Measurements from ENCODE around the gene SMAD4. TPM values are rescaled to one million over a fixed set of nuclear protein-coding genes. Genes with fewer than 3 reads are reported as not detected.

Gene SMAD4
- polyA plus RNA-seq, 1 donor (not counting 4 experiments of a cell fraction or from before 2014, with no cell fraction given), result 68.2 TPM

DNA sequence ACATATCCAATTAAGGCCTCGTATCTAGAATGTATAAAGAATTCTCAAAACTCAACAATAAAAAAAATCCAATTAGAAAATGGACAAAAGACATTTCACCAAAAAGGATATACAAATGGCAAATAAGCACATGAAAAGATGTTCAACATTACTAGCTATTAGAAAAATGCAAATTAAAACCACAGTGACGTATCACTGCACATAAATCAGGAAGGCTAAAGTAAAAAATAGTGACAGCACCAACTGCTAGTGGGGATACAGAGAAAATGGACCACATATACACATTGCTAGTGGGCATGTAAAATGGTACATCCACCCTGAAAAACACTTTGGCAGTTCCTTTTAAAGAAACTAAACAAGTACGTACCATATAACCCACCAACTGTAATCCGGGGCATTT lies 59.7 kb downstream of the SMAD4 start:
- Histone ChIP-seq H3K27ac (ENCODE audit: control insufficient read depth, insufficient read depth, low read length) (no peak overlapping the region), H3K9ac (ENCODE audit: control insufficient read depth, extremely low read depth, insufficient read depth, low read length) (no peak overlapping the region), H4K20me1 (ENCODE audit: control insufficient read depth, extremely low read depth, insufficient read depth, low read length) (no peaks in the 10 kb centered on the region), H3K27me3 (ENCODE audit: control insufficient read depth, extremely low read depth, insufficient read depth, low read length) (no peaks in the 10 kb centered on the region), H3K4me1 (ENCODE audit: control insufficient read depth, extremely low read depth, insufficient read depth, low read length) (no peaks in the 10 kb centered on the region), H3K9me1 (ENCODE audit: control insufficient read depth, extremely low read depth, insufficient read depth, low read length) (no peaks in the 10 kb centered on the region), H3K9me3 (ENCODE audit: control insufficient read depth, low read depth, low read length) (no peaks in the 10 kb centered on the region), H3K36me3 (ENCODE audit: control insufficient read depth in 2 of 2, extremely low read depth in 1 of 2, insufficient read depth in 2 of 2, low read length in 2 of 2) (peaks cover 1% of the 10 kb centered on the region in 2 experiments), H2AFZ (ENCODE audit: control insufficient read depth, low read length) (no peak overlapping the region), H3K4me3 (ENCODE audit: control insufficient read depth in 2 of 3, extremely low read depth in 1 of 3, insufficient read depth in 2 of 3, low read depth in 1 of 3, low read length in 3 of 3) (no peak overlapping the region), H3K4me2 (ENCODE audit: control insufficient read depth, extremely low read depth, insufficient read depth, low read depth, low read length) (no peak overlapping the region), H3K79me2 (ENCODE audit: control insufficient read depth, insufficient read depth, low read length) (no peaks in the 10 kb centered on the region)
- no peak for DNase-seq (ENCODE audit: low read depth, low spot score)
- dilution Hi-C loops (cut with MboI; ENCODE audit: extremely low pct_ligation_motif_present, low sequenced_read_pairs), result no loop called here
- FAIRE-seq, result no peak
- TF ChIP-seq CTCF (optimal IDR thresholded peaks at IDR 0.05 in 1 of 3, IDR thresholded peaks at IDR 0.05 in 1 of 3, conservative IDR thresholded peaks at IDR 0.05 in 1 of 3; ENCODE audit: extremely low read depth in 1 of 3, insufficient read depth in 2 of 3, low read length in 3 of 3) (no peak), EZH2 (IDR thresholded peaks at IDR 0.05; ENCODE audit: low read length) (no peak)

DNA sequence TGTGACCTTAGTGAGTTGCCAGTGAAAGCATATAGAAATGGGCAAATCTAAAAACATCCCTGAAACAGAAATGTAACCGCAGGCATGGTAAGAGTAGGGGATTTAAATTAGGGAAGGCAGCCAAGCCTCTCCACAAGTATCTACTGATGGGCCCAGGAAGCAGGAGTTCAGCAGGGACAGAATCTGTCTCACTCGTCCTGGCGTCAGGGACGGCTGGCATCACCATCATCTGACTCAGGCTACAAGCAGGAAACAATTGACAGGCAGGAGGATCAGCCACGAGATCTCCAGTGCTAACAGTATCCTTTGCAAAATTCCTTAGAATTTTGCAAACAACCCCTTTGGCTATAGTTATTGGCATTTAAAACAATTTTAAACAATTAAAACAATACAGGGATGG lies 61.3 kb downstream of the SMAD4 start:
- no peak overlapping the region for H3K4me2 ChIP-seq (ENCODE audit: control insufficient read depth, extremely low read depth, insufficient read depth, low read depth, low read length)
- H3K27me3 ChIP-seq (ENCODE audit: control insufficient read depth, extremely low read depth, insufficient read depth, low read length), result no peaks in the 10 kb centered on the region
- no peaks in the 10 kb centered on the region for H3K36me3 ChIP-seq (ENCODE audit: control insufficient read depth in 2 of 2, extremely low read depth in 1 of 2, insufficient read depth in 2 of 2, low read length in 2 of 2)
- H3K9me3 ChIP-seq (ENCODE audit: control insufficient read depth, low read depth, low read length), result no peaks in the 10 kb centered on the region
- FAIRE-seq (no peak), DNase-seq (ENCODE audit: low read depth, low spot score) (no peak)
- TF ChIP-seq CTCF (optimal IDR thresholded peaks at IDR 0.05 in 1 of 3, IDR thresholded peaks at IDR 0.05 in 1 of 3, conservative IDR thresholded peaks at IDR 0.05 in 1 of 3; ENCODE audit: extremely low read depth in 1 of 3, insufficient read depth in 2 of 3, low read length in 3 of 3), result no peak
- no peak for TF ChIP-seq EZH2 (IDR thresholded peaks at IDR 0.05; ENCODE audit: low read length)
- no peak overlapping the region for H3K9ac ChIP-seq (ENCODE audit: control insufficient read depth, extremely low read depth, insufficient read depth, low read length)
- H3K4me3 ChIP-seq (ENCODE audit: control insufficient read depth in 2 of 3, extremely low read depth in 1 of 3, insufficient read depth in 2 of 3, low read depth in 1 of 3, low read length in 3 of 3), result no peak overlapping the region
- no peaks in the 10 kb centered on the region for H4K20me1 ChIP-seq (ENCODE audit: control insufficient read depth, extremely low read depth, insufficient read depth, low read length)
- no peak overlapping the region for H3K27ac ChIP-seq (ENCODE audit: control insufficient read depth, insufficient read depth, low read length)
- no peaks in the 10 kb centered on the region for H3K4me1 ChIP-seq (ENCODE audit: control insufficient read depth, extremely low read depth, insufficient read depth, low read length)
- H3K79me2 ChIP-seq (ENCODE audit: control insufficient read depth, insufficient read depth, low read length), result no peaks in the 10 kb centered on the region
- H3K9me1 ChIP-seq (ENCODE audit: control insufficient read depth, extremely low read depth, insufficient read depth, low read length), result no peaks in the 10 kb centered on the region
- H2AFZ ChIP-seq (ENCODE audit: control insufficient read depth, low read length), result no peak overlapping the region
- dilution Hi-C loops (cut with MboI; ENCODE audit: extremely low pct_ligation_motif_present, low sequenced_read_pairs), result no loop called here
